ENCODE results near the gene CENPM.

The CENPM gene

GRCh38 chr22:41902932-41903421 lies 44.0 kb downstream of the CENPM start:
- no peak for TF ChIP-seq CTCF (IDR thresholded peaks at IDR 0.05; ENCODE audit: borderline replicate concordance, insufficient read depth, low read depth, low read length)
- no peak overlapping the region for H3K4me3 ChIP-seq (ENCODE audit: low read depth, low read length)

GRCh38 chr22:41902016-41902415 lies 44.9 kb downstream of the CENPM start:
- TF ChIP-seq CTCF (IDR thresholded peaks at IDR 0.05; ENCODE audit: borderline replicate concordance, insufficient read depth, low read depth, low read length) = no peak

GRCh38 chr22:41900652-41901312 lies 46.2 kb downstream of the CENPM start:
- no peak overlapping the region for H3K4me3 ChIP-seq (ENCODE audit: low read depth, low read length)
- TF ChIP-seq CTCF (IDR thresholded peaks at IDR 0.05; ENCODE audit: borderline replicate concordance, insufficient read depth, low read depth, low read length) = no peak

More at GRCh38 chr22:41902016-41902415, 44.9 kb downstream of the CENPM start:
- no peak overlapping the region for H3K4me3 ChIP-seq (ENCODE audit: low read depth, low read length)

- TF ChIP-seq CTCF (IDR thresholded peaks at IDR 0.05; ENCODE audit: borderline replicate concordance, insufficient read depth, low read depth, low read length) = no peak
- no peak overlapping the region for H3K4me3 ChIP-seq (ENCODE audit: low read depth, low read length)
Measured at GRCh38 chr22:41899992-41900651, 46.8 kb downstream of the CENPM start.

GRCh38 chr22:41899110-41899509 lies 47.8 kb downstream of the CENPM start:
- no peak for TF ChIP-seq CTCF (IDR thresholded peaks at IDR 0.05; ENCODE audit: borderline replicate concordance, insufficient read depth, low read depth, low read length)
- no peak overlapping the region for H3K4me3 ChIP-seq (ENCODE audit: low read depth, low read length)

GRCh38 chr22:41898645-41899044 lies 48.3 kb downstream of the CENPM start:
- no peak overlapping the region for H3K4me3 ChIP-seq (ENCODE audit: low read depth, low read length)
- no peak for TF ChIP-seq CTCF (IDR thresholded peaks at IDR 0.05; ENCODE audit: borderline replicate concordance, insufficient read depth, low read depth, low read length)

Data from GM12875 (cell line).